Ishikawa (cell line): ENCODE data around the gene PKNOX2.

Experiments used
- CEBPB ChIP-seq: IDR thresholded peaks from 2 replicates; pipeline ENCODE4 v1.6.1; 2012
- CREB1 ChIP-seq: IDR thresholded peaks from 2 replicates; pipeline ENCODE4 v1.6.1; 2012; ENCODE audit warnings: low read depth
- EGR1 ChIP-seq: IDR thresholded peaks from 2 replicates; pipeline ENCODE4 v1.6.1; 2012
- EP300 ChIP-seq: IDR thresholded peaks from 2 replicates; pipeline ENCODE4 v1.6.1; 2012; ENCODE audit warnings: borderline replicate concordance
- FOXM1 ChIP-seq: IDR thresholded peaks from 2 replicates; pipeline ENCODE4 v1.6.1; 2012; ENCODE audit warnings: low read depth, borderline replicate concordance
- MAX ChIP-seq: IDR thresholded peaks from 2 replicates; pipeline ENCODE4 v1.6.1; 2012
- NFIC ChIP-seq: IDR thresholded peaks from 2 replicates; pipeline ENCODE4 v1.6.1; 2012
- RAD21 ChIP-seq: IDR thresholded peaks from 2 replicates; pipeline ENCODE4 v1.6.1; 2012; ENCODE audit warnings: low read depth
- REST ChIP-seq: IDR thresholded peaks from 2 replicates; pipeline ENCODE4 v1.6.1; 2012; ENCODE audit warnings: low read depth, mild to moderate bottlenecking
- TAF1 ChIP-seq: IDR thresholded peaks from 2 replicates; pipeline ENCODE4 v1.6.1; 2012; ENCODE audit warnings: low read depth, mild to moderate bottlenecking
- TCF12 ChIP-seq: IDR thresholded peaks from 2 replicates; pipeline ENCODE4 v1.6.1; 2012; ENCODE audit warnings: low read depth
- TEAD4 ChIP-seq: IDR thresholded peaks from 2 replicates; pipeline ENCODE4 v1.6.1; 2012
- USF1 ChIP-seq: IDR thresholded peaks from 2 replicates; pipeline ENCODE4 v1.6.1; 2012
- YY1 ChIP-seq: IDR thresholded peaks from 2 replicates; pipeline ENCODE4 v1.6.1; 2012; ENCODE audit warnings: low read depth
- ZBTB7A ChIP-seq: IDR thresholded peaks from 2 replicates; pipeline ENCODE4 v1.6.1; 2012; ENCODE audit warnings: low read depth

Gene PKNOX2

GRCh38 chr11:125373426-125374391 is 209.2 kb downstream of the PKNOX2 start:
- TF ChIP-seq YY1 (no peak), ZBTB7A (no peak), RAD21 (no peak), TEAD4 (no peak), FOXM1 (no peak), EP300 (no peak), NFIC (no peak), USF1 (no peak)

- TF ChIP-seq EGR1 (no peak), MAX (no peak), EP300 (no peak), TCF12 (no peak), REST (no peak), ZBTB7A (no peak), TEAD4 (no peak), USF1 (no peak)
Observed at GRCh38 chr11:125374398-125374797, 209.8 kb downstream of the PKNOX2 start.

GRCh38 chr11:125375146-125375545 is 210.6 kb downstream of the PKNOX2 start:
- no peak for TF ChIP-seq CEBPB
- no peak for TF ChIP-seq TCF12
- no peak for TF ChIP-seq RAD21

- TF ChIP-seq YY1 (no peak), TAF1 (no peak), CREB1 (no peak), USF1 (no peak), MAX (no peak), ZBTB7A (no peak), TCF12 (no peak), EGR1 (no peak), RAD21 (no peak), EP300 (no peak), NFIC (no peak), FOXM1 (no peak), TEAD4 (no peak), REST (no peak)
Observed at GRCh38 chr11:125376117-125376516, 211.6 kb downstream of the PKNOX2 start.

GRCh38 chr11:125376856-125377255 is 212.3 kb downstream of the PKNOX2 start:
- no peak for TF ChIP-seq USF1
- no peak for TF ChIP-seq EP300
- no peak for TF ChIP-seq FOXM1
- no peak for TF ChIP-seq TAF1
- no peak for TF ChIP-seq TEAD4
- no peak for TF ChIP-seq NFIC
- TF ChIP-seq CREB1, result no peak
- TF ChIP-seq TCF12, result no peak
- TF ChIP-seq RAD21, result no peak
- no peak for TF ChIP-seq EGR1
- TF ChIP-seq REST, result no peak
- TF ChIP-seq CEBPB, result no peak
